Endodermal cell (in vitro differentiated cells): Measurements from ENCODE around the gene ITGA8. TPM values are rescaled to one million over a fixed set of nuclear protein-coding genes. Genes with fewer than 3 reads are reported as not detected.

Experiments used
- DNase-seq: peaks from one replicate; pipeline ENCODE4 v3.0.0-alpha.2; 2017
- H3K27ac ChIP-seq: 2 replicates; pipeline ENCODE4 v1.5.1; 2013; ENCODE audit warnings: mild to moderate bottlenecking, low read depth, low read length, moderate library complexity
- H3K27me3 ChIP-seq: 2 replicates; pipeline ENCODE4 v1.6.1; 2013; ENCODE audit warnings: mild to moderate bottlenecking, low read length, moderate library complexity; ENCODE audit not compliant: insufficient read depth, control insufficient read depth, poor library complexity, severe bottlenecking
- H3K36me3 ChIP-seq: 2 replicates; pipeline ENCODE4 v1.7.0; 2013; ENCODE audit warnings: mild to moderate bottlenecking, low read length, moderate library complexity; ENCODE audit not compliant: control insufficient read depth, insufficient read depth
- H3K4me1 ChIP-seq: one replicate; pipeline ENCODE4 v1.7.0; 2013; ENCODE audit warnings: low read length; ENCODE audit not compliant: control insufficient read depth, insufficient read depth
- H3K4me3 ChIP-seq: 2 replicates; pipeline ENCODE4 v1.5.1; 2013; ENCODE audit warnings: mild to moderate bottlenecking, low read length, moderate library complexity
- H3K9ac ChIP-seq: 2 replicates; pipeline ENCODE4 v1.6.1; 2013; ENCODE audit warnings: mild to moderate bottlenecking, low read length, moderate library complexity; ENCODE audit not compliant: poor library complexity, severe bottlenecking; ENCODE audit errors: extremely low read depth
- H3K9me3 ChIP-seq: 2 replicates; pipeline ENCODE4 v1.6.1; 2013; ENCODE audit warnings: mild to moderate bottlenecking, low read length, moderate library complexity; ENCODE audit not compliant: control insufficient read depth
- H3K27ac Mint-ChIP-seq: 2 replicates; pipeline ENCODE4 v1.8.0; 2020; ENCODE audit warnings: mixed read lengths
- H3K27me3 Mint-ChIP-seq: 2 replicates; pipeline ENCODE4 v1.8.0; 2021; ENCODE audit warnings: mild to moderate bottlenecking, mixed read lengths; ENCODE audit not compliant: insufficient read depth
- H3K36me3 Mint-ChIP-seq: 2 replicates; pipeline ENCODE4 v1.8.0; 2020; ENCODE audit warnings: low read depth, mixed read lengths
- H3K4me1 Mint-ChIP-seq: 2 replicates; pipeline ENCODE4 v1.8.0; 2020; ENCODE audit warnings: mixed read lengths
- H3K4me3 Mint-ChIP-seq: 2 replicates; pipeline ENCODE4 v1.8.0; 2020; ENCODE audit warnings: mild to moderate bottlenecking, moderate library complexity, mixed read lengths
- H3K9me3 Mint-ChIP-seq: 2 replicates; pipeline ENCODE4 v1.8.0; 2020; ENCODE audit warnings: mild to moderate bottlenecking, mixed read lengths
- WGBS, 2 experiments: methylation state at CpG; one replicate each; pipeline versions ENCODE4 v1.1.5 to v1.1.7; 2013; ENCODE audit warnings: missing lambda C conversion rate in 2 of 2, mixed read lengths in 1 of 2; ENCODE audit not compliant: insufficient coverage in 1 of 2, insufficient read length in 1 of 2; 5-methylcytosine and 5-hydroxymethylcytosine counted together
- total RNA-seq, 2 donors: library from RNA; stranded (reverse); fragmentation: NEBNext Ultra II Directional in 1 of 2; extraction: Animal tissue kit (Norgen Biotek cat#: 25700) in 1 of 2; gene quantifications; 2 replicates in 1 of 2; 3 replicates in 1 of 2; pipeline ENCODE4 v1.2.1, GENCODE V29; 2021
- TF ChIP-seq, protein P1 (sequence below): fragments of 200-600 bp; sonication (generic); conservative IDR thresholded peaks from 2 replicates; pipeline ENCODE4 v1.5.0; 2021; ENCODE audit warnings: antibody characterized with exemption, mild to moderate bottlenecking

Gene ITGA8
- total RNA-seq, 2 donors from 2014 or later = 0.24 to 0.40 TPM

DNA sequence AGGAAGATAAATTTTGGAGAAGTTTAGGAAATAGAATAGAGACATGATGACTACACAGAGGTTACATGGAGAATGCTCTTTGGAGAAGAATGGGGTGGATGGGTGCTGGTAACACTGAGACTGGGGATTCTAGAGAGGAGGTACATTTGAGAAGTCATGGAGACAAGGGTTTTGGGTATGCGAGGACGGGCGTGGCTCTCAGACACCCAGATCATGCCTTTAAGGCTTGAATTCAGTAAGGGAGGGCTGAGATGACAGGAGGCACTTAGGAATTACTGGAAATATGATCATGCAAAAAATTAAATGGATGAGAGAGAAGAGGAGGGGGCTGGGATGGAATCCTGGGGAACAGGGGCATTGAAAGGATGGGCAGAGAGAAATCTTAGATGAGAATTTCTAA lies 168.8 kb downstream of the ITGA8 start:
- 91 to 100% methylated on average over 3 of the region's 3 CpGs for WGBS, 2 experiments
- Histone ChIP-seq H3K9me3 (no peaks in the 10 kb centered on the region), H3K4me3 (no peak overlapping the region), H3K9ac (no peak overlapping the region), H3K27ac (no peak overlapping the region), H3K4me1 (no peaks in the 10 kb centered on the region), H3K36me3 (no peaks in the 10 kb centered on the region), H3K27me3 (no peaks in the 10 kb centered on the region)
- H3K9me3 Mint-ChIP-seq = no peaks in the 10 kb centered on the region
- H3K4me3 Mint-ChIP-seq = no peak overlapping the region
- H3K27me3 Mint-ChIP-seq = no peaks in the 10 kb centered on the region
- H3K4me1 Mint-ChIP-seq = no peaks in the 10 kb centered on the region
- H3K27ac Mint-ChIP-seq = no peak overlapping the region
- H3K36me3 Mint-ChIP-seq = no peaks in the 10 kb centered on the region
- TF ChIP-seq, protein P1, sequence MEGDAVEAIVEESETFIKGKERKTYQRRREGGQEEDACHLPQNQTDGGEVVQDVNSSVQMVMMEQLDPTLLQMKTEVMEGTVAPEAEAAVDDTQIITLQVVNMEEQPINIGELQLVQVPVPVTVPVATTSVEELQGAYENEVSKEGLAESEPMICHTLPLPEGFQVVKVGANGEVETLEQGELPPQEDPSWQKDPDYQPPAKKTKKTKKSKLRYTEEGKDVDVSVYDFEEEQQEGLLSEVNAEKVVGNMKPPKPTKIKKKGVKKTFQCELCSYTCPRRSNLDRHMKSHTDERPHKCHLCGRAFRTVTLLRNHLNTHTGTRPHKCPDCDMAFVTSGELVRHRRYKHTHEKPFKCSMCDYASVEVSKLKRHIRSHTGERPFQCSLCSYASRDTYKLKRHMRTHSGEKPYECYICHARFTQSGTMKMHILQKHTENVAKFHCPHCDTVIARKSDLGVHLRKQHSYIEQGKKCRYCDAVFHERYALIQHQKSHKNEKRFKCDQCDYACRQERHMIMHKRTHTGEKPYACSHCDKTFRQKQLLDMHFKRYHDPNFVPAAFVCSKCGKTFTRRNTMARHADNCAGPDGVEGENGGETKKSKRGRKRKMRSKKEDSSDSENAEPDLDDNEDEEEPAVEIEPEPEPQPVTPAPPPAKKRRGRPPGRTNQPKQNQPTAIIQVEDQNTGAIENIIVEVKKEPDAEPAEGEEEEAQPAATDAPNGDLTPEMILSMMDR = no peak
- DNase-seq = no peak

DNA sequence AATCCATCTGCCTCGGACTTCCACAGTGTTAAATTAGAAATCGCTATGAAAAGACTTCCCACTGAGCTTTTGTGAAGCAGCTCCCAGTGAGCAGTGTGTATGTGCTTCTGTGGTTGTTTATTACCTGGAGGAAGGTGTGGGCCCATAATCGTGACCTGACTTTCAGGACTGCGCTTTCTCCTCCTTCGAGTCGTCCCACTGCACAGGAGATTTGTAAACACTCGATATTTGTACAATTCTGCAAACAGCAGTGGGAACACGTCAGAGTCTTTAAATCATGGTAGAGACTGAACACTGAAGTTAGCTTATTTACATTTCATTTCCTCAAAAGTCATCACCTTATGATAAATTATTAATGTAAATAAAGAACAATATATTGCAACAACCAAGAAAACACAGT lies 171.4 kb downstream of the ITGA8 start:
- no peak overlapping the region for H3K27ac Mint-ChIP-seq
- Histone ChIP-seq H3K9ac (no peak overlapping the region), H3K4me3 (no peak overlapping the region), H3K27me3 (no peaks in the 10 kb centered on the region), H3K9me3 (peaks cover 2% of the 10 kb centered on the region), H3K36me3 (no peaks in the 10 kb centered on the region), H3K27ac (no peak overlapping the region), H3K4me1 (no peaks in the 10 kb centered on the region)
- no peaks in the 10 kb centered on the region for H3K27me3 Mint-ChIP-seq
- no peak overlapping the region for H3K4me3 Mint-ChIP-seq
- 81 to 100% methylated on average over 1 to 8 of the region's 8 CpGs for WGBS, 2 experiments
- TF ChIP-seq, protein P1 = no peak
- H3K36me3 Mint-ChIP-seq = no peaks in the 10 kb centered on the region
- no peak for DNase-seq
- no peaks in the 10 kb centered on the region for H3K4me1 Mint-ChIP-seq
- peaks cover 5% of the 10 kb centered on the region for H3K9me3 Mint-ChIP-seq

DNA sequence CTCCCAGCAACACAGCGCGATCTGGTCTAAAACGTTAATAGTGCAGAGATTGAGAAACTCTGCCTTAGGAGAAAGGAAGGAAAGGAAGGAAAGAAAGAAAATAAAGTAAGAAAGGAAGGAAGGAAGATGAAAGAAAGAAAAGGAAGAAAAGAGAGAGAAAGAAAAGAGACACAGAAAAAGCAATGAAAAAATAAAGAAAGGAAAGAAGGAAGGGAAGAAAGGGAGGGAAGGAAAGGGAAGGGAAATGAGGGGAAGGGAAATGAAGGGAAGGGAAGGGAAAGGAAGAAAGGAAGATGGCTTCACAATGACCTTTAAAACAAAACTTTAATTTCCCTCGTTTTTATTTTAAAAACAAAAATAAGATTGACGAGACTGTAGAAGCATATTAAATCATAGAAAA lies 173.1 kb downstream of the ITGA8 start:
- no peak for DNase-seq
- no peaks in the 10 kb centered on the region for H3K27me3 Mint-ChIP-seq
- TF ChIP-seq, protein P1 = no peak
- no peaks in the 10 kb centered on the region for H3K36me3 ChIP-seq
- WGBS, 2 experiments = 83 to 94% methylated on average over 1 to 3 of the region's 5 CpGs
- no peak overlapping the region for H3K27ac Mint-ChIP-seq
- no peak overlapping the region for H3K4me3 Mint-ChIP-seq
- H3K27me3 ChIP-seq = no peaks in the 10 kb centered on the region
- H3K4me1 ChIP-seq = no peaks in the 10 kb centered on the region
- peaks cover 6% of the 10 kb centered on the region for H3K9me3 Mint-ChIP-seq
- peaks cover 4% of the 10 kb centered on the region for H3K9me3 ChIP-seq
- no peak overlapping the region for H3K9ac ChIP-seq
- H3K36me3 Mint-ChIP-seq = no peaks in the 10 kb centered on the region
- no peak overlapping the region for H3K27ac ChIP-seq
- H3K4me1 Mint-ChIP-seq = no peaks in the 10 kb centered on the region
- H3K4me3 ChIP-seq = no peak overlapping the region
